ENCODE results near the gene BOK.

DNA sequence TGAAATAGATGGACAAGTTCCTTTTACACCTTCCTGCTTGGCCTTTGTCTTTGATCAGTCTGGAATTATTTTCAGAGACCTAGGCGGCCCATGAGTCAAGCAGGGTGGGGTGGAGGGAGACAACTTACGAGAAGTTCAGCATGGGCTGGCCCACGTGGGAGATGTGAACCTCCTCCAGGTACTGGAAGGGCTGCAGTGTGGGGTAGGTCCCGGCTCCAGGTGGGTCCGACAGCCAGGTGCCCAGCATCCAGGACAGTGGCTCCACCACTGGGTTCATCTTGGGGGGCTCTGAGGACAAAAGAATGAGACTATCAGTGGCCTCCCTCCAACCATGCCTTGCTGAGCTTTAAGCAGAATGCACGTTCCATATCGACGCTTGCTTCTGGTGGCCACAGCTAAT lies 47.6 kb downstream of the BOK start:
- TF ChIP-seq GABPB1 (CRISPR knock-in tag; IDR thresholded peaks at IDR 0.05) (no peak), RNF2 (IDR thresholded peaks at IDR 0.05) (no peak), JUNB (CRISPR knock-in tag; conservative IDR thresholded peaks at IDR 0.05) (no peak), GABPA (tag; conservative IDR thresholded peaks at IDR 0.05; ENCODE audit: low read depth) (no peak), ZNF740 (CRISPR knock-in tag; IDR thresholded peaks at IDR 0.05) (no peak), ZNF740 (tag; IDR thresholded peaks at IDR 0.05) (no peak), SMARCC2 (IDR thresholded peaks at IDR 0.05; ENCODE audit: low read depth) (no peak), NR3C1 (CRISPR knock-in tag; IDR thresholded peaks at IDR 0.05) (no peak), HNRNPL (IDR thresholded peaks at IDR 0.05; ENCODE audit: low read depth, low read length) (no peak)
- TF ChIP-seq, protein P1, sequence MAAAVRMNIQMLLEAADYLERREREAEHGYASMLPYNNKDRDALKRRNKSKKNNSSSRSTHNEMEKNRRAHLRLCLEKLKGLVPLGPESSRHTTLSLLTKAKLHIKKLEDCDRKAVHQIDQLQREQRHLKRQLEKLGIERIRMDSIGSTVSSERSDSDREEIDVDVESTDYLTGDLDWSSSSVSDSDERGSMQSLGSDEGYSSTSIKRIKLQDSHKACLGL (CRISPR knock-in tag; IDR thresholded peaks at IDR 0.05; ENCODE audit: borderline replicate concordance, poor library complexity, severe bottlenecking), result no peak
- TF ChIP-seq, protein P2, sequence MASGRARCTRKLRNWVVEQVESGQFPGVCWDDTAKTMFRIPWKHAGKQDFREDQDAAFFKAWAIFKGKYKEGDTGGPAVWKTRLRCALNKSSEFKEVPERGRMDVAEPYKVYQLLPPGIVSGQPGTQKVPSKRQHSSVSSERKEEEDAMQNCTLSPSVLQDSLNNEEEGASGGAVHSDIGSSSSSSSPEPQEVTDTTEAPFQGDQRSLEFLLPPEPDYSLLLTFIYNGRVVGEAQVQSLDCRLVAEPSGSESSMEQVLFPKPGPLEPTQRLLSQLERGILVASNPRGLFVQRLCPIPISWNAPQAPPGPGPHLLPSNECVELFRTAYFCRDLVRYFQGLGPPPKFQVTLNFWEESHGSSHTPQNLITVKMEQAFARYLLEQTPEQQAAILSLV (tag; IDR thresholded peaks at IDR 0.05), result no peak

All from K562 (cell line).